Activated CD8-positive, alpha-beta T cell treated with anti-CD3 and anti-CD28 coated beads for 36 hours (primary cell): Measurements from ENCODE around the gene PHC3. TPM values are rescaled to one million over a fixed set of nuclear protein-coding genes. Genes with fewer than 3 reads are reported as not detected.

Experiments used
- ATAC-seq: fragments of 200-7000 bp; cut with Tn5 transposase; one replicate; pipeline ENCODE4 v1.10.0; 2021; ENCODE audit warnings: mild to moderate bottlenecking, moderate library complexity
- CTCF ChIA-PET: fragments of 350-600 bp; sonication (Branson Sonifier 250); formaldehyde crosslinking; loops from one replicate; lab custom pipeline; 2021; ENCODE audit warnings: antibody characterized with exemption; lab: Charles Lee
- POLR2A ChIA-PET: fragments of 350-600 bp; sonication (Branson Sonifier 250); formaldehyde crosslinking; loops from one replicate; lab custom pipeline; 2021; ENCODE audit warnings: antibody characterized with exemption; lab: Charles Lee
- DNase-seq: peaks from one replicate; pipeline ENCODE4 v3.0.0-alpha.2; 2020
- H3K27ac Mint-ChIP-seq: one replicate; pipeline ENCODE4 v1.8.0; 2021; ENCODE audit warnings: mild to moderate bottlenecking, mixed read lengths
- H3K27me3 Mint-ChIP-seq: one replicate; pipeline ENCODE4 v1.8.0; 2021; ENCODE audit warnings: mixed read lengths
- H3K36me3 Mint-ChIP-seq: one replicate; pipeline ENCODE4 v1.8.0; 2021; ENCODE audit warnings: low read depth, mixed read lengths
- H3K4me1 Mint-ChIP-seq: one replicate; pipeline ENCODE4 v1.8.0; 2021; ENCODE audit warnings: low read depth, mixed read lengths
- H3K4me3 Mint-ChIP-seq: one replicate; pipeline ENCODE4 v1.8.0; 2021; ENCODE audit warnings: mild to moderate bottlenecking, moderate library complexity, mixed read lengths
- H3K9me3 Mint-ChIP-seq: one replicate; pipeline ENCODE4 v1.8.0; 2021; ENCODE audit warnings: mixed read lengths
- intact Hi-C: fragments of 100-400 bp; cut with micrococcal nuclease; formaldehyde crosslinking; loops from one replicate; pipeline ENCODE4 v1.10.0; 2022
- total RNA-seq, 2 experiments: library from RNA; stranded (reverse); gene quantifications; one replicate each; pipeline ENCODE4 v1.2.3, GENCODE V29; 2021
- TF ChIP-seq, protein P1 (sequence below): fragments of 200-600 bp; IDR thresholded peaks from one replicate; pipeline ENCODE4 v1.8.0; 2022; ENCODE audit warnings: antibody characterized with exemption, mild to moderate bottlenecking

The PHC3 gene
- total RNA-seq, 2 experiments from 2014 or later: 50.1 to 53.0 TPM

DNA sequence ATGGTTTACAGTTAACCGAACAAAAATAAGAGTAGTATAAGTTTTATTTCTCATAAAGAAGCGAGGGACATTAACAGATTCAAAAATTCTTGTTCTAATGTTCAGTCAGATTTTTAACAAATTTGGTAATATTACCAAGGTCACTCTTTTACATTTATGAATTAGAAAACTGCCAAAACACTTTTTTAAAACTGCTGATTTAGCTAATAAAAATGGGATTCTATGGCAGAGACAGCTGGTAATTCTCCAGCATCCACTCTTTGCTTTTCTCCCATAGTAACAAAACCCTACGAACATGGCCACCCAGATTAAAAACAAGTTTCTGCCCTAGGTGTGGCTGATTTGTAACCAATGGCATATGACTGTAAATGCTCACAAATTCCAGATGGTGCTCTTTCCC lies 72.6 kb downstream of the PHC3 start:
- TF ChIP-seq, protein P1, sequence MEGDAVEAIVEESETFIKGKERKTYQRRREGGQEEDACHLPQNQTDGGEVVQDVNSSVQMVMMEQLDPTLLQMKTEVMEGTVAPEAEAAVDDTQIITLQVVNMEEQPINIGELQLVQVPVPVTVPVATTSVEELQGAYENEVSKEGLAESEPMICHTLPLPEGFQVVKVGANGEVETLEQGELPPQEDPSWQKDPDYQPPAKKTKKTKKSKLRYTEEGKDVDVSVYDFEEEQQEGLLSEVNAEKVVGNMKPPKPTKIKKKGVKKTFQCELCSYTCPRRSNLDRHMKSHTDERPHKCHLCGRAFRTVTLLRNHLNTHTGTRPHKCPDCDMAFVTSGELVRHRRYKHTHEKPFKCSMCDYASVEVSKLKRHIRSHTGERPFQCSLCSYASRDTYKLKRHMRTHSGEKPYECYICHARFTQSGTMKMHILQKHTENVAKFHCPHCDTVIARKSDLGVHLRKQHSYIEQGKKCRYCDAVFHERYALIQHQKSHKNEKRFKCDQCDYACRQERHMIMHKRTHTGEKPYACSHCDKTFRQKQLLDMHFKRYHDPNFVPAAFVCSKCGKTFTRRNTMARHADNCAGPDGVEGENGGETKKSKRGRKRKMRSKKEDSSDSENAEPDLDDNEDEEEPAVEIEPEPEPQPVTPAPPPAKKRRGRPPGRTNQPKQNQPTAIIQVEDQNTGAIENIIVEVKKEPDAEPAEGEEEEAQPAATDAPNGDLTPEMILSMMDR: no peak
- CTCF ChIA-PET: interaction anchor here (1.2 kb wide), 1 partner anchor 12 kb away, joined by 3 read pairs; no protein-coding TSS in a partner anchor
- intact Hi-C loops: no loop called here

DNA sequence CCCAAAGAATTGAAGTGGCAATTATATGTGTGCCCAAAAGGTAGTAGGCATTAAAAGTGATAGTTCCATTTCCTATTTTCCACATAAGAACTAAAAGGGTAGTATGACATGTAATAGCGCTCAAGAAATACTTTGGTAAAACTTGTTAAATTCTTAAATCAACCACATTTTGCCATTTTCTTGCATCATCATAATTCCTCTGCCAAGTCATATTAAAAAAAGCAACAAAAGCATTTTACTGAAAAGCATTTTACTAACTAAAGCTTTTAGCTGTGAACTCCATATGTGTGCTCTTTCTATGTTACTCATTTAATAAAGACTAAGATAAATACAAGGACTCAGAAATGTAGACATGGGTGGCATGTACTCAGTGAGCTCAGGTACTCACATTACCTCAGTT lies 73.6 kb downstream of the PHC3 start:
- CTCF ChIA-PET: no interaction called here
- no peak overlapping the region for H3K4me3 Mint-ChIP-seq
- H3K4me1 Mint-ChIP-seq: peaks cover 19% of the 10 kb centered on the region
- no peak for DNase-seq
- intact Hi-C loops: no loop called here
- H3K9me3 Mint-ChIP-seq: no peaks in the 10 kb centered on the region
- TF ChIP-seq, protein P1: no peak
- peaks cover 31% of the 10 kb centered on the region for H3K36me3 Mint-ChIP-seq
- POLR2A ChIA-PET: no interaction called here
- no peak overlapping the region for H3K27ac Mint-ChIP-seq
- no peak for ATAC-seq
- H3K27me3 Mint-ChIP-seq: no peaks in the 10 kb centered on the region

More for the DNA sequence above, 72.6 kb downstream of the PHC3 start:
- peaks cover 37% of the 10 kb centered on the region for H3K36me3 Mint-ChIP-seq
- DNase-seq: no peak
- POLR2A ChIA-PET: no interaction called here
- H3K4me3 Mint-ChIP-seq: no peak overlapping the region
- no peaks in the 10 kb centered on the region for H3K27me3 Mint-ChIP-seq
- ATAC-seq: no peak
- no peaks in the 10 kb centered on the region for H3K9me3 Mint-ChIP-seq
- H3K4me1 Mint-ChIP-seq: peaks cover 19% of the 10 kb centered on the region
- H3K27ac Mint-ChIP-seq: no peak overlapping the region

DNA sequence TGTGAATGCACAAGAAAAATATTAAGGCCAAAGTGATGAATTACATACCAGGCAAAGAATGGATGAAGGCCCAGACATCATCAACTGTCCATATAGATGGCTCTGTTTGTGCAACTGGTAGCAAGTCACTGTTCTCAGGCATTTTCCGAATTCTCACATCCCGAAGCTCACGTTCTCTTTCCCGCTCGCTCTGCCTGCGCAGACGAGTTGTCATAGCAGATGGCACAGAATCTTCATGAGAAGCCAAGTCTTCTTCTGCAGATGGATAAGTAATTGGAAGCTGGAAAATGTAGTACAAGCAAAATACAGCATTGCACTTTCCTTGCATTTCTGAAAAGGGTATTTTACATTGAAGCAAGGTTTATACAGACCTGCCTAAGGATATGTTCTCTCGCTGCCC lies 79.1 kb downstream of the PHC3 start:
- ATAC-seq (no peak), DNase-seq (no peak)
- H3K4me1 Mint-ChIP-seq: peaks cover 14% of the 10 kb centered on the region
- H3K4me3 Mint-ChIP-seq: no peak overlapping the region
- H3K36me3 Mint-ChIP-seq: peaks cover 23% of the 10 kb centered on the region
- no peaks in the 10 kb centered on the region for H3K9me3 Mint-ChIP-seq
- H3K27ac Mint-ChIP-seq: no peak overlapping the region
- ChIA-PET CTCF (interaction anchor here (1.2 kb wide), 1 partner anchor 12 kb away, joined by 3 read pairs; no protein-coding TSS in a partner anchor), POLR2A (no interaction called here)
- intact Hi-C loops: no loop called here
- no peaks in the 10 kb centered on the region for H3K27me3 Mint-ChIP-seq
- TF ChIP-seq, protein P1: no peak

DNA sequence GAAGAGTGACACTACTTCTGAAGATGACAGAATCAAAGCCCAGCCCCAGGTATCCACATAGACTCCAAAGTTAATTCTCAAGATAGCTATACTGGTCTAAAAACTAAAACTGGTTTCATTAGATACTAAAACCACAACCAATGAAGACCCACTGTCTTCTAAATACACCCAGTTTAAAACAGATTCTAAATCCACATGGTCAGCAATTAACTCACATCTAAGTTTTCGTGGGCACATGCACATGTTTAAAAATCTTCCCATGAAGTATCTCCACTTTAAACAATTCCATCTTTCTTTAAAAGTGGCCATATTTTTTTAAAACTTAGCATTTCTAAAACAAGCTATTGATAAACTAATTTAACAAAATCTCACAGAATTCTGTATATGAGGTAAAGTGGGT lies 80.6 kb downstream of the PHC3 start:
- DNase-seq: no peak
- H3K36me3 Mint-ChIP-seq: peaks cover 33% of the 10 kb centered on the region
- intact Hi-C loops: no loop called here
- H3K4me1 Mint-ChIP-seq: peaks cover 14% of the 10 kb centered on the region
- H3K4me3 Mint-ChIP-seq: no peak overlapping the region
- H3K9me3 Mint-ChIP-seq: no peaks in the 10 kb centered on the region
- POLR2A ChIA-PET: no interaction called here
- TF ChIP-seq, protein P1: no peak
- CTCF ChIA-PET: interaction anchor here (1.3 to 1.7 kb wide), 2 partner anchors 9 to 21 kb away, joined by 3 read pairs; no protein-coding TSS in a partner anchor
- H3K27ac Mint-ChIP-seq: peak overlapping the region; percentile 52
- ATAC-seq: no peak
- H3K27me3 Mint-ChIP-seq: no peaks in the 10 kb centered on the region

DNA sequence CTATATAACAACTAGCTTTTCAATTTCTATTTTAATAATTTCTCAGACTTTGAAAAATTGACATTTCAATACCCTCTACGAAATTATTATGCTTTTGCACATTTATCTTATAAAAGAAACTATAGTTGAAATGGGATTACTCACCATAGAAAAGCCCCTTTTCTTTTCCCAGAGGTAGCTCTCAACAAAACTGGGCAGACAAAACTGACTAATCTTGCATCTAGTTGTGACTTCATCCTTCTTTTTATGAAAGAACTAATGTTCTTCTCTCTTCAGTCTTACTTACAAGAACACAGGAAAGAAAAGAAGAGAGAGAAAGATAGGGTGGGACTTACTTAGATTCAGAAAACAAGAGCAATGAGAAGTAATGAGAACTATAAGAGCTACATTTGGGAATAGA lies 82.8 kb downstream of the PHC3 start:
- Mint-ChIP-seq H3K9me3 (no peaks in the 10 kb centered on the region), H3K27ac (peak overlapping the region; percentile 80), H3K4me3 (no peak overlapping the region), H3K27me3 (no peaks in the 10 kb centered on the region), H3K4me1 (peaks cover 19% of the 10 kb centered on the region), H3K36me3 (peaks cover 48% of the 10 kb centered on the region)
- ATAC-seq: peak; percentile 60
- ChIA-PET POLR2A (interaction anchor here (0.5 to 0.6 kb wide), 2 partner anchors 57 to 480 kb away, joined by 3 read pairs; no protein-coding TSS in a partner anchor), CTCF (interaction anchor here (0.8 to 1.7 kb wide), 5 partner anchors 15 to 714 kb away, joined by 3 to 5 read pairs (median 3); no protein-coding TSS in a partner anchor)
- intact Hi-C loops: no loop called here
- no peak for DNase-seq
- TF ChIP-seq, protein P1: no peak
